Thyroid gland (tissue), 4 donors: ENCODE data around the gene SCART1. TPM values are rescaled to one million over a fixed set of nuclear protein-coding genes. Genes with fewer than 3 reads are reported as not detected.
"Not testable (repeated sequence)": the region's sequence is repeated elsewhere in the genome, so short reads cannot be mapped to it uniquely, and the experiment has no call there.

Experiments used
- DNase-seq, 2 donors: peaks; one replicate each; pipeline ENCODE4 v3.0.0-alpha.2; 2019
- H3K27ac ChIP-seq, 3 donors: fragments of 200-600 bp; sonication (generic); 1 replicate in 2 of 3; 2 replicates in 1 of 3; pipeline ENCODE4 v1.5.1; 2016 to 2019; ENCODE audit warnings: mild to moderate bottlenecking in 1 of 3, moderate library complexity in 1 of 3
- H3K27me3 ChIP-seq: fragments of 200-600 bp; sonication (generic); one replicate; pipeline ENCODE4 v1.5.1; 2019
- H3K36me3 ChIP-seq, 2 donors: fragments of 200-600 bp; sonication (generic); one replicate each; pipeline ENCODE4 v1.5.1; 2016 to 2019
- H3K4me1 ChIP-seq, 2 donors: fragments of 200-600 bp; sonication (generic); one replicate each; pipeline ENCODE4 v1.5.1; 2017 to 2019
- H3K4me3 ChIP-seq, 3 donors: fragments of 200-600 bp; sonication (generic); replicated peaks in 1 of 3; 1 replicate in 2 of 3; 2 replicates in 1 of 3; pipeline ENCODE4 v1.5.1; 2016; ENCODE audit warnings: mild to moderate bottlenecking in 1 of 3
- H3K9me3 ChIP-seq: fragments of 200-600 bp; sonication (generic); one replicate; pipeline ENCODE4 v1.5.1; 2017
- CTCF ChIP-seq, 6 experiments: fragments of 200-600 bp in 3 of 6; fragments of 450-650 bp in 3 of 6; sonication (generic) in 3 of 6; IDR thresholded peaks; one replicate each; pipeline ENCODE4 v1.5.1; 2016 to 2019; ENCODE audit warnings: antibody characterized with exemption in 6 of 6, mild to moderate bottlenecking in 2 of 6, inconsistent platforms in 1 of 6, moderate library complexity in 1 of 6
- POLR2A ChIP-seq, 2 donors: fragments of 450-650 bp; IDR thresholded peaks; one replicate each; pipeline ENCODE4 v1.6.1; 2017; ENCODE audit warnings: antibody characterized with exemption in 2 of 2, mild to moderate bottlenecking in 2 of 2, moderate library complexity in 1 of 2
- WGBS, 2 donors: methylation state at CpG; one replicate each; pipeline ENCODE4 v1.1.5; 2017; 5-methylcytosine and 5-hydroxymethylcytosine counted together
- intact Hi-C: fragments of 100-400 bp; cut with DNase I; formaldehyde crosslinking; loops from one replicate; pipeline ENCODE4 v1.15.1; 2023
- total RNA-seq, 4 donors: library from RNA; depleted of rRNA; stranded (reverse); fragments of >200 nt; gene quantifications; one replicate each; pipeline ENCODE4 v1.2.3, GENCODE V29; 2016

SCART1 gene
- total RNA-seq, 4 donors from 2014 or later, result 2.6 to 12.6 (median 3.4) TPM

DNA sequence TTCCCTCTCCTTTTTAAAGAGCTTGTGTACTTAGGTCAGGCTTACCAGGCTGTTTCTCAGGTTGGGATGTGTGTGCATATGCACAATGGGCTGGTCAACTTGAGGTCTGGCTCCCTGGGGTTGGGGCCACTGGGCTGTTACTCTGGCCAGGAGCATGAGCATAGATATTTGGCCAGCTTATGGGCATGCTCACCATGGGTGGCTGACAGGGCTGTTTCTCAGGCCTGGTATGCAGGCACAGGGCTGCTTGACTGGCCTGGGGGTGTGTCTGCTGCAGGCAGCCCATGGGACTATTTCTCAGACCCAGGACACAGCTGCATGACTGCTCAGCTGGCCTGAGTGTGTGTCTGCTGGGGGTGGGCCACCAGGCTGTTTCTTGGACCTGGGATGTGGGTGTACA, 34.6 kb downstream of the SCART1 start:
- TF ChIP-seq CTCF (IDR thresholded peaks at IDR 0.05), result no peak
- TF ChIP-seq POLR2A (IDR thresholded peaks at IDR 0.05), result no peak
- Histone ChIP-seq H3K4me3 (no peak overlapping the region), H3K27me3 (no peaks in the 10 kb centered on the region), H3K9me3 (no peaks in the 10 kb centered on the region), H3K27ac (no peak overlapping the region), H3K4me1 (no peaks in the 10 kb centered on the region), H3K36me3 (no peaks in the 10 kb centered on the region)
- no peak for DNase-seq
- intact Hi-C loops, result no loop called here

GRCh38 chr10:133489816-133490588, 36.3 kb downstream of the SCART1 start:
- 51 to 53% methylated on average over 2 of the region's 2 CpGs for WGBS, 2 donors
- intact Hi-C loops, result no loop called here
- DNase-seq, result no peak

GRCh38 chr10:133493562-133493961, 39.8 kb downstream of the SCART1 start:
- H3K4me1 ChIP-seq, H3K27ac ChIP-seq, intact Hi-C loops, H3K27me3 ChIP-seq, H3K36me3 ChIP-seq, DNase-seq, H3K9me3 ChIP-seq, H3K4me3 ChIP-seq: not testable (repeated sequence)
- 74 to 76% methylated on average over 4 of the region's 4 CpGs for WGBS, 2 donors

More at GRCh38 chr10:133489816-133490588, 36.3 kb downstream of the SCART1 start:
- Histone ChIP-seq H3K9me3 (no peaks in the 10 kb centered on the region), H3K36me3 (no peaks in the 10 kb centered on the region), H3K27me3 (no peaks in the 10 kb centered on the region), H3K27ac (no peak overlapping the region), H3K4me3 (no peak overlapping the region), H3K4me1 (no peaks in the 10 kb centered on the region)
- no peak for TF ChIP-seq POLR2A (IDR thresholded peaks at IDR 0.05)

- intact Hi-C loops, result loop anchor here (5.0 kb wide), 1 partner anchor 170 kb away; no protein-coding TSS in a partner anchor
- WGBS, 2 donors, result 45 to 53% methylated on average over 6 of the region's 6 CpGs
- H3K9me3 ChIP-seq, H3K4me3 ChIP-seq, H3K27me3 ChIP-seq, H3K27ac ChIP-seq, H3K4me1 ChIP-seq, H3K36me3 ChIP-seq: not testable (repeated sequence)
- peak in 1 of 2 donors; percentile 47 for DNase-seq
- peak in 4 of 6 experiments; percentile 14 to 48 (median 36) for TF ChIP-seq CTCF (IDR thresholded peaks at IDR 0.05)
These were observed 43.6 kb downstream of the SCART1 start for GRCh38 chr10:133497363-133497762.

GRCh38 chr10:133499176-133499575, 45.4 kb downstream of the SCART1 start:
- H3K9me3 ChIP-seq, result not testable (repeated sequence)

GRCh38 chr10:133500897-133501296, 47.2 kb downstream of the SCART1 start:
- intact Hi-C loops, H3K9me3 ChIP-seq, H3K4me3 ChIP-seq, H3K36me3 ChIP-seq, H3K27me3 ChIP-seq, H3K4me1 ChIP-seq, DNase-seq, H3K27ac ChIP-seq: not testable (repeated sequence)
- 60 to 77% methylated on average over 4 of the region's 4 CpGs for WGBS, 2 donors

More at GRCh38 chr10:133499176-133499575, 45.4 kb downstream of the SCART1 start:
- not testable (repeated sequence) for H3K4me3 ChIP-seq, H3K36me3 ChIP-seq, DNase-seq, H3K4me1 ChIP-seq, H3K27ac ChIP-seq, H3K27me3 ChIP-seq
- intact Hi-C loops, result loop anchor here (5.0 kb wide), 1 partner anchor 172 kb away; no protein-coding TSS in a partner anchor
- WGBS, 2 donors, result 80% methylated on average over 1 of the region's 1 CpG; no CpG with 5 or more reads in 1 of the 2 donors

DNA sequence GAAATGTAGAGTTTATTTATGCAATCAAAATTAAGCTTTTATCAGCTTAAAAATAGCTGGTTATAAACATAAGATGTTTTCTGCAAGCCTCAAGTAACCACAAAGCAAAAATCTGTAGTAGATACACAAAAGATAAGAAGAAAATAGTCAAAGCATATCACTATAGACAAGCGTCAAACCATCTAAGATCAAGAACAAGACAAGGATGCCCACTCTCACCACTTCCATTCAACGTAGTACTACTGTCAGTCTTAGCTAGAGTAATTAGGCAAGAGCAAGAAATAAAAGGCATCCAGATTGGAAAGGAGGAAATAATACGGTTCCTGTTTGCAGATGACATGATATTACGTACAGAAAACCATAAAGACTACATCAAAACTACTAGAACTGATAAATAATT, 56.0 kb downstream of the SCART1 start:
- Histone ChIP-seq H3K4me3 (no peak overlapping the region), H3K4me1 (no peaks in the 10 kb centered on the region), H3K36me3 (no peaks in the 10 kb centered on the region), H3K27me3 (no peaks in the 10 kb centered on the region), H3K27ac (no peak overlapping the region), H3K9me3 (no peaks in the 10 kb centered on the region)
- intact Hi-C loops, result no loop called here
- no peak for TF ChIP-seq POLR2A (IDR thresholded peaks at IDR 0.05)
- TF ChIP-seq CTCF (IDR thresholded peaks at IDR 0.05), result no peak
- 78 to 82% methylated on average over 4 of the region's 4 CpGs for WGBS, 2 donors
- no peak for DNase-seq
